ENCODE data around the gene SLC39A6. TPM values are rescaled to one million over a fixed set of nuclear protein-coding genes. Genes with fewer than 3 reads are reported as not detected.

The SLC39A6 gene
- total RNA-seq: 75.8 and 79.2 TPM in 2 replicates
- long read RNA-seq, transcript SLC39A6-204 (10 exons, 3,003 nt): minor isoform, 63 of 753 reads
- long read RNA-seq, transcript SLC39A6-201 (10 exons, 3,543 nt): major isoform, 378 of 753 reads
- long read RNA-seq, partial matches to known transcripts: 303 of 753 reads
- long read RNA-seq, other reads (novel, unspliced or antisense): 9 of 753 reads

- no peak for TF ChIP-seq CTCF (IDR thresholded peaks at IDR 0.05)
- Mint-ChIP-seq H3K4me1 (ENCODE audit: unreplicated experiment) (peaks cover 40% of the 10 kb centered on the region), H3K36me3 (ENCODE audit: unreplicated experiment) (peaks cover 14% of the 10 kb centered on the region)
Measured at GRCh38 chr18:36129300-36130038, at the start of gene SLC39A6, which contains the start of gene ELP2. TSS of gene SLC39A6 (minus strand) at chr18:36129340. CDS start at chr18:36127007, 2,333 bp downstream. TSS of gene ELP2 (plus strand) at chr18:36129899. CDS start at chr18:36129934, 35 bp downstream.

GRCh38 chr18:36177913-36178312 is 48.8 kb upstream of the SLC39A6 start:
- no peak overlapping the region for H3K27ac Mint-ChIP-seq (ENCODE audit: unreplicated experiment)

More at GRCh38 chr18:36129300-36130038, at the start of gene SLC39A6, which contains the start of gene ELP2:
- Mint-ChIP-seq H3K9me3 (ENCODE audit: unreplicated experiment) (no peaks in the 10 kb centered on the region), H3K27me3 (ENCODE audit: unreplicated experiment) (no peaks in the 10 kb centered on the region), H3K4me3 (ENCODE audit: unreplicated experiment) (peak within 1 kb of the TSS; percentile 94), H3K27ac (ENCODE audit: unreplicated experiment) (peak within 1 kb of the TSS; percentile 95)
- peak; percentile 97 for DNase-seq (ENCODE audit: extremely low spot score, unreplicated experiment)

GRCh38 chr18:36176711-36177110 is 47.6 kb upstream of the SLC39A6 start:
- no peak overlapping the region for H3K4me3 Mint-ChIP-seq (ENCODE audit: unreplicated experiment)
- DNase-seq (ENCODE audit: extremely low spot score, unreplicated experiment): no peak
- peaks cover 28% of the 10 kb centered on the region for H3K36me3 Mint-ChIP-seq (ENCODE audit: unreplicated experiment)
- H3K27ac Mint-ChIP-seq (ENCODE audit: unreplicated experiment): no peak overlapping the region
- H3K4me1 Mint-ChIP-seq (ENCODE audit: unreplicated experiment): peaks cover 19% of the 10 kb centered on the region
- no peaks in the 10 kb centered on the region for H3K27me3 Mint-ChIP-seq (ENCODE audit: unreplicated experiment)
- no peaks in the 10 kb centered on the region for H3K9me3 Mint-ChIP-seq (ENCODE audit: unreplicated experiment)
- TF ChIP-seq CTCF (IDR thresholded peaks at IDR 0.05): no peak

More at GRCh38 chr18:36177913-36178312, 48.8 kb upstream of the SLC39A6 start:
- DNase-seq (ENCODE audit: extremely low spot score, unreplicated experiment): no peak
- no peak overlapping the region for H3K4me3 Mint-ChIP-seq (ENCODE audit: unreplicated experiment)
- peaks cover 26% of the 10 kb centered on the region for H3K4me1 Mint-ChIP-seq (ENCODE audit: unreplicated experiment)
- H3K36me3 Mint-ChIP-seq (ENCODE audit: unreplicated experiment): peaks cover 23% of the 10 kb centered on the region
- no peaks in the 10 kb centered on the region for H3K9me3 Mint-ChIP-seq (ENCODE audit: unreplicated experiment)
- TF ChIP-seq CTCF (IDR thresholded peaks at IDR 0.05): no peak
- no peaks in the 10 kb centered on the region for H3K27me3 Mint-ChIP-seq (ENCODE audit: unreplicated experiment)

DNA sequence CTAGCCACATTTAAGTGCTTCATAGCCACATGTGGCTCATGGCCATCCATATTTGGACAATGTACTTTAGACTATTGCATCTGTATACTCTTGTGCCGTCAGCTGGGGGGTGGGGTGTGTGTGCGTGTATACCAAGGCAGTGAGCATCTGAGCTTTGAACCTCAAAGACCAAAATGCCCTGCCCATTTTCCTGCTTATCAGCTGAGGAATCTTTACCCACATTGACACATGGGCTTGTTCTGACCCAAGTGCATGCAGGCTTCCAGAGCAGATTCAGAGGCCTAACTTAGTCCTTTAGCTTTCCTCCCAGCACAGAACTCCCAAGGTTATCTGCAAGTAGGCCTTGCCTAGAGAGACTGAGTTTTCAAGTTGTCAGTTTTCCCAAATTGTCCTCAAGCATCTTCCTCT is 47.0 kb upstream of the SLC39A6 start:
- H3K4me3 Mint-ChIP-seq (ENCODE audit: unreplicated experiment): no peak overlapping the region
- H3K9me3 Mint-ChIP-seq (ENCODE audit: unreplicated experiment): no peaks in the 10 kb centered on the region
- H3K27ac Mint-ChIP-seq (ENCODE audit: unreplicated experiment): no peak overlapping the region
- TF ChIP-seq CTCF (IDR thresholded peaks at IDR 0.05): no peak
- H3K36me3 Mint-ChIP-seq (ENCODE audit: unreplicated experiment): peaks cover 30% of the 10 kb centered on the region
- DNase-seq (ENCODE audit: extremely low spot score, unreplicated experiment): no peak
- H3K4me1 Mint-ChIP-seq (ENCODE audit: unreplicated experiment): peaks cover 18% of the 10 kb centered on the region
- no peaks in the 10 kb centered on the region for H3K27me3 Mint-ChIP-seq (ENCODE audit: unreplicated experiment)

GRCh38 chr18:36175481-36175880 is 46.3 kb upstream of the SLC39A6 start:
- no peak for DNase-seq (ENCODE audit: extremely low spot score, unreplicated experiment)
- H3K4me1 Mint-ChIP-seq (ENCODE audit: unreplicated experiment): peaks cover 14% of the 10 kb centered on the region
- no peak for TF ChIP-seq CTCF (IDR thresholded peaks at IDR 0.05)
- peaks cover 34% of the 10 kb centered on the region for H3K36me3 Mint-ChIP-seq (ENCODE audit: unreplicated experiment)
- H3K4me3 Mint-ChIP-seq (ENCODE audit: unreplicated experiment): no peak overlapping the region
- no peaks in the 10 kb centered on the region for H3K27me3 Mint-ChIP-seq (ENCODE audit: unreplicated experiment)
- no peak overlapping the region for H3K27ac Mint-ChIP-seq (ENCODE audit: unreplicated experiment)
- H3K9me3 Mint-ChIP-seq (ENCODE audit: unreplicated experiment): no peaks in the 10 kb centered on the region

All from osteocyte (in vitro differentiated cells).